CD14-positive monocyte (primary cell): ENCODE measurements around the gene SVIL. TPM values are rescaled to one million over a fixed set of nuclear protein-coding genes. Genes with fewer than 3 reads are reported as not detected.

ENCODE experiments used
- DNase-seq, 3 donors: peaks; one replicate each; pipeline ENCODE4 v3.0.0-alpha.2; 2011 to 2022
- H2AFZ ChIP-seq: 2 replicates; pipeline ENCODE4 v1.6.0; 2012; ENCODE audit warnings: mild to moderate bottlenecking, low read depth, low read length, inconsistent platforms; ENCODE audit not compliant: insufficient read depth, poor library complexity, severe bottlenecking
- H3K27ac ChIP-seq, 2 donors: 1 replicate in 1 of 2; 2 replicates in 1 of 2; pipeline ENCODE4 v1.5.1; 2012 to 2013; ENCODE audit warnings: low read length in 2 of 2, control low read depth in 1 of 2, inconsistent platforms in 1 of 2, low read depth in 1 of 2, mild to moderate bottlenecking in 1 of 2
- H3K27me3 ChIP-seq, 2 donors: one replicate each; pipeline versions ENCODE4 v1.6.0 to v1.6.1; 2011 to 2013; ENCODE audit warnings: low read length in 2 of 2; ENCODE audit not compliant: control insufficient read depth in 2 of 2, insufficient read depth in 2 of 2
- H3K36me3 ChIP-seq, 2 donors: replicated peaks in 1 of 2; 1 replicate in 1 of 2; 2 replicates in 1 of 2; pipeline versions ENCODE4 v1.5.1 to v1.6.1; 2012 to 2013; ENCODE audit warnings: low read length in 2 of 2, control low read depth in 1 of 2, inconsistent platforms in 1 of 2, mild to moderate bottlenecking in 1 of 2; ENCODE audit not compliant: insufficient read depth in 2 of 2, control insufficient read depth in 1 of 2
- H3K4me1 ChIP-seq, 2 donors: 1 replicate in 1 of 2; 2 replicates in 1 of 2; pipeline versions ENCODE4 v1.5.1 to v1.6.1; 2012 to 2013; ENCODE audit warnings: low read length in 2 of 2, control low read depth in 1 of 2, inconsistent platforms in 1 of 2, mild to moderate bottlenecking in 1 of 2, moderate library complexity in 1 of 2; ENCODE audit not compliant: insufficient read depth in 2 of 2, control insufficient read depth in 1 of 2
- H3K4me2 ChIP-seq: replicated peaks from 2 replicates; pipeline ENCODE3; 2012; ENCODE audit warnings: low read length, moderate library complexity, mild to moderate bottlenecking; ENCODE audit not compliant: poor library complexity, severe bottlenecking; ENCODE audit errors: extremely low read depth
- H3K4me3 ChIP-seq, 3 experiments: fragments of 200-600 bp in 1 of 3; sonication (generic) in 1 of 3; replicated peaks in 1 of 3; 1 replicate in 2 of 3; 2 replicates in 1 of 3; pipeline ENCODE4 v1.5.1; 2011 to 2013; ENCODE audit warnings: low read length in 3 of 3, mild to moderate bottlenecking in 3 of 3, control low read depth in 2 of 3, low read depth in 2 of 3, inconsistent platforms in 1 of 3, moderate library complexity in 1 of 3
- H3K79me2 ChIP-seq: 2 replicates; pipeline ENCODE4 v1.6.0; 2012; ENCODE audit warnings: mild to moderate bottlenecking, control low read depth, inconsistent platforms, low read length, moderate library complexity; ENCODE audit not compliant: insufficient read depth
- H3K9ac ChIP-seq: 2 replicates; pipeline ENCODE4 v1.6.0; 2017; ENCODE audit warnings: low read length, mild to moderate bottlenecking; ENCODE audit not compliant: insufficient read depth, poor library complexity, severe bottlenecking
- H3K9me3 ChIP-seq, 2 donors: replicated peaks in 1 of 2; 1 replicate in 1 of 2; 2 replicates in 1 of 2; pipeline versions ENCODE4 v1.5.1 to v1.6.1; 2012 to 2013; ENCODE audit warnings: low read length in 2 of 2, control low read depth in 1 of 2; ENCODE audit not compliant: control insufficient read depth in 1 of 2, insufficient read depth in 1 of 2
- H4K20me1 ChIP-seq: 2 replicates; pipeline ENCODE4 v1.6.0; 2012; ENCODE audit warnings: mild to moderate bottlenecking, low read length, control low read depth, moderate library complexity; ENCODE audit not compliant: insufficient read depth
- H3K27ac Mint-ChIP-seq, 7 donors: one replicate each; pipeline ENCODE4 v1.8.0; 2020; ENCODE audit warnings: mild to moderate bottlenecking in 7 of 7, mixed read lengths in 7 of 7, moderate library complexity in 6 of 7, inconsistent platforms in 2 of 7
- H3K27me3 Mint-ChIP-seq, 3 donors: one replicate each; pipeline ENCODE4 v1.8.0; 2021 to 2022; ENCODE audit warnings: low read depth in 3 of 3, mild to moderate bottlenecking in 3 of 3, mixed read lengths in 3 of 3, moderate library complexity in 3 of 3, inconsistent platforms in 1 of 3
- H3K36me3 Mint-ChIP-seq, 2 donors: one replicate each; pipeline ENCODE4 v1.8.0; 2020; ENCODE audit warnings: mixed read lengths in 2 of 2, inconsistent platforms in 1 of 2, mild to moderate bottlenecking in 1 of 2
- H3K4me1 Mint-ChIP-seq: one replicate; pipeline ENCODE4 v1.8.0; 2020; ENCODE audit warnings: mild to moderate bottlenecking, mixed read lengths
- H3K4me3 Mint-ChIP-seq, 2 donors: one replicate each; pipeline ENCODE4 v1.8.0; 2020; ENCODE audit warnings: mild to moderate bottlenecking in 2 of 2, mixed read lengths in 2 of 2, moderate library complexity in 1 of 2
- H3K9me3 Mint-ChIP-seq, 7 donors: one replicate each; pipeline ENCODE4 v1.8.0; 2020 to 2022; ENCODE audit warnings: mixed read lengths in 7 of 7, mild to moderate bottlenecking in 6 of 7, moderate library complexity in 6 of 7, inconsistent platforms in 2 of 7
- WGBS: methylation state at CpG from one replicate; pipeline ENCODE4 v1.1.5; 2013; ENCODE audit warnings: missing lambda C conversion rate; ENCODE audit not compliant: insufficient coverage; 5-methylcytosine and 5-hydroxymethylcytosine counted together
- intact Hi-C, 2 donors: fragments of 100-400 bp; cut with micrococcal nuclease; formaldehyde crosslinking; loops; one replicate each; pipeline versions ENCODE4 v1.15.0 to v1.15.1; 2023
- polyA plus RNA-seq, 3 donors: library from polyadenylated mRNA; depleted of rRNA in 1 of 3; unstranded in 2 of 3; stranded (reverse) in 1 of 3; fragments of 300-500 nt in 2 of 3; fragments of >200 nt in 1 of 3; fragmentation: Illumina TruSeq in 2 of 3; gene quantifications; 1 replicate in 2 of 3; 2 replicates in 1 of 3; pipeline ENCODE4 v1.2.3, GENCODE V29; 2012 to 2021
- TF ChIP-seq, protein P1 (sequence below): fragments of 200-600 bp; IDR thresholded peaks from one replicate; pipeline ENCODE4 v1.8.0; 2022; ENCODE audit warnings: antibody characterized with exemption, mild to moderate bottlenecking

Gene SVIL
- polyA plus RNA-seq, 3 donors = 2.1 to 14.3 (median 5.8) TPM

- Histone ChIP-seq H3K4me2 (no peak overlapping the region), H3K4me1 (no peaks in the 10 kb centered on the region), H4K20me1 (no peaks in the 10 kb centered on the region), H3K79me2 (peaks cover 15% of the 10 kb centered on the region), H3K9ac (no peak overlapping the region), H3K4me3 (no peak overlapping the region), H2AFZ (no peak overlapping the region), H3K27me3 (no peaks in the 10 kb centered on the region), H3K36me3 (peaks cover 0 to 10% of the 10 kb centered on the region in 2 donors), H3K27ac (no peak overlapping the region), H3K9me3 (peaks cover 22 to 32% of the 10 kb centered on the region in 2 donors)
- intact Hi-C loops = no loop called here
- H3K36me3 Mint-ChIP-seq = peaks cover 23 to 24% of the 10 kb centered on the region in 2 donors
- H3K9me3 Mint-ChIP-seq = peaks cover 18 to 43% (median 31%) of the 10 kb centered on the region in 7 donors
- no peak for DNase-seq
- H3K27me3 Mint-ChIP-seq = peaks cover 0 to 2% (median 0%) of the 10 kb centered on the region in 3 donors
- peaks cover 6% of the 10 kb centered on the region for H3K4me1 Mint-ChIP-seq
- no peak overlapping the region for H3K27ac Mint-ChIP-seq
- TF ChIP-seq, protein P1, sequence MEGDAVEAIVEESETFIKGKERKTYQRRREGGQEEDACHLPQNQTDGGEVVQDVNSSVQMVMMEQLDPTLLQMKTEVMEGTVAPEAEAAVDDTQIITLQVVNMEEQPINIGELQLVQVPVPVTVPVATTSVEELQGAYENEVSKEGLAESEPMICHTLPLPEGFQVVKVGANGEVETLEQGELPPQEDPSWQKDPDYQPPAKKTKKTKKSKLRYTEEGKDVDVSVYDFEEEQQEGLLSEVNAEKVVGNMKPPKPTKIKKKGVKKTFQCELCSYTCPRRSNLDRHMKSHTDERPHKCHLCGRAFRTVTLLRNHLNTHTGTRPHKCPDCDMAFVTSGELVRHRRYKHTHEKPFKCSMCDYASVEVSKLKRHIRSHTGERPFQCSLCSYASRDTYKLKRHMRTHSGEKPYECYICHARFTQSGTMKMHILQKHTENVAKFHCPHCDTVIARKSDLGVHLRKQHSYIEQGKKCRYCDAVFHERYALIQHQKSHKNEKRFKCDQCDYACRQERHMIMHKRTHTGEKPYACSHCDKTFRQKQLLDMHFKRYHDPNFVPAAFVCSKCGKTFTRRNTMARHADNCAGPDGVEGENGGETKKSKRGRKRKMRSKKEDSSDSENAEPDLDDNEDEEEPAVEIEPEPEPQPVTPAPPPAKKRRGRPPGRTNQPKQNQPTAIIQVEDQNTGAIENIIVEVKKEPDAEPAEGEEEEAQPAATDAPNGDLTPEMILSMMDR = no peak
- WGBS = 91% methylated on average over 7 of the region's 9 CpGs
- H3K4me3 Mint-ChIP-seq = no peak overlapping the region
Observed at GRCh38 chr10:29438271-29438670, 196.5 kb downstream of the SVIL start.

GRCh38 chr10:29437871-29438270 lies 196.9 kb downstream of the SVIL start:
- H3K79me2 ChIP-seq = peaks cover 15% of the 10 kb centered on the region
- no peak overlapping the region for H3K27ac Mint-ChIP-seq
- no peak overlapping the region for H3K4me3 Mint-ChIP-seq
- H3K4me3 ChIP-seq = no peak overlapping the region
- H3K4me2 ChIP-seq = no peak overlapping the region
- H4K20me1 ChIP-seq = no peaks in the 10 kb centered on the region
- H3K9ac ChIP-seq = no peak overlapping the region
- H3K27ac ChIP-seq = no peak overlapping the region
- no peak overlapping the region for H2AFZ ChIP-seq
- TF ChIP-seq, protein P1 = no peak
- no peak for DNase-seq
- H3K4me1 Mint-ChIP-seq = peaks cover 6% of the 10 kb centered on the region
- peaks cover 22 to 32% of the 10 kb centered on the region in 2 donors for H3K9me3 ChIP-seq
- peaks cover 18 to 43% (median 31%) of the 10 kb centered on the region in 7 donors for H3K9me3 Mint-ChIP-seq
- WGBS = no CpG with 5 or more reads among the region's 2 CpGs
- H3K27me3 Mint-ChIP-seq = peaks cover 0 to 2% (median 0%) of the 10 kb centered on the region in 3 donors
- no peaks in the 10 kb centered on the region for H3K4me1 ChIP-seq
- intact Hi-C loops = no loop called here
- H3K36me3 ChIP-seq = peaks cover 0 to 10% of the 10 kb centered on the region in 2 donors
- H3K36me3 Mint-ChIP-seq = peaks cover 23 to 24% of the 10 kb centered on the region in 2 donors
- no peaks in the 10 kb centered on the region for H3K27me3 ChIP-seq
